ENCODE measurements around the gene COL25A1.

Gene COL25A1

DNA sequence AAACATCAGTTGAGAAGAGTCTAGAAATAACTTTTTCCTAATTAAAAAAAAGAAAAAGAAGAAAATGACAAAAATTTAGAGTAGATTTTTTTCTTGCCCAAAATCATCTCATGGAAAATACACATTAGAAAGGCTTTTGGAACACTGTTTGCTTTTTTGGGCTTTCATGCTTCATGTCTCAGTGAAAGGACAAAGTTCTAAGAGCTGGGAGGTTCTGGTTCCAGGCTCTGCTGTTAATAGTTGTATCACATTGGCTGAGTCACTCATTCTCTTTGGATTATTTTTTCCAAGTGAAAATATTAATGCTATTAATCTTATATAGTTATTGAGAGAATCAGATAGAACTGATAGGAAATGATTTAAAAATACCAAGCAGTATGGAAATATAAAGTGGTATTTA lies 506.7 kb downstream of the COL25A1 start:
- no peak for FAIRE-seq

DNA sequence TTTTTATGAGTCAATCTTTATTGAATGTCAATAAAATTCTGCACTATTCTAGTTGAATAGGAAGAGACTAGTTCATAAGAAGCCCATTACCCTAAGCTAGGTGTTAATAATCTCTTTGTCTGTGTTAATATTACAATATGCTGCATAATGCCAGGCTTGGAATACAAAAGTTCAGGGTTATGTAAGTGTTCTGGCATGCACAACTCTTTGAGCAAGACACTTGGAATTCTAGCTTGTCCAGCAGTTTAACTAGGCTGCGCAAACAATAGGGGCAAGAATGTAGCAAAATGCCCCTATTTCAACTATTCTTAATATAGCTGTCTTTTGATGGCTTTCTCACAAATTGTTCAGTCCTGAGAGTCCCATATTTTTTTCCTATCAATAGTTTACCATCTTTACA lies 508.3 kb downstream of the COL25A1 start:
- FAIRE-seq = no peak

DNA sequence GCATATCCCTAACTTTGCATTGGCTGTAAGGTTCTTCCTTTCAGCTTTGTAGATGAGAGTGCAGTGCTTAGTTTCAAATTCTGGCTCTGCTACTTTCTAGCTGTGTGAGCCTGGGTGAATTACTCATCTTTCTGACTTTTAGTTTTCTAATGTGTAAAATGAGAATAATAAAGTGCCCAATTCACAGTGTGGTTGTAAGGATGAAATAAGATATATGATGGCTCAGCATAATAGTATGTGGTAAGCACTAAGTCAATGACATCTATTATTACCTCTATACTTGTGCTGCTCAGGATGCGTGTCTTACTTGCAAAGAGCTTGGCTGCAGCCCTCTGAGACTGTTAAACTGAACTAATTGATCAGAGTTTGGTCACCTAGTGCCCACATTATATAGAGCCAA lies 509.0 kb downstream of the COL25A1 start:
- FAIRE-seq = no peak

- FAIRE-seq = no peak
Measured at GRCh38 chr4:108788731-108789130, 513.7 kb downstream of the COL25A1 start.

DNA sequence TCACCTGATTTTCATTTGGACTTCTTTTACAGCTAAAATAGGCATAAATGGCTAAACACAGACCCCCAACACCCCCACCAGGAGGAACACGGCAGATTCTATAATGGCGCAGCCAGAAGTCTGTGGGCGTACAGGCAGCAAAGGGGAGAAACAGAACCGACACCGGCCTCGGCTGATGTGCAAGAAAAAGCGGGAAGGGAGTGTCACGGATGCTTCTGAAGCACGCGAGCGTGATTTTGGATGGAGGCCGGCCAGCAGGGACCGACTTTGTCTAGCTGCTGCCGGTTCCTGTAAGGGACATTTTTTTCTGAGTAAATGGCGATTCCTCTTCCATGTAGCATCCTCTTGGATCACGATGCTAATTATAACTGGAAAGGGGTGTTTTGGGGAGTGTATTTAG lies 514.7 kb downstream of the COL25A1 start:
- FAIRE-seq = no peak

DNA sequence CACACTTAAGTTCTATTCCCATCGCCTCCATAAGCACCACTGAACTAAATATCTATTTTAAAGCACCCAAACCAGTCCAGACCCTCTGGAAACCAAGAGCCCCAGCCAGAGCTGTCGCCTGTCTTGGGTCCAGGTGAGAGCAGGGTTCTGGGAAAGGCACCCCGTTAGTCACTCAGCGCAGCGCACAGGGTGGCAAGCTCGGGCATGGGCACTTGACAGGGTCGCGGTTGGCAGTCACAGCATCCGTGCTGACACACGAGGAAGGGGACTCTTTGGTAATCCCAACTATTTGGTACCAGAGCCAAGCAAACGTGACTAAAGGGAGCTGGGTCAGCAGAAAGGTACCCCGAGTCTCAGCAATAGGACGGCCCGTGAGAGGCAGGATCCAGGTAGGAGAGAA lies 515.4 kb downstream of the COL25A1 start:
- no peak for FAIRE-seq

DNA sequence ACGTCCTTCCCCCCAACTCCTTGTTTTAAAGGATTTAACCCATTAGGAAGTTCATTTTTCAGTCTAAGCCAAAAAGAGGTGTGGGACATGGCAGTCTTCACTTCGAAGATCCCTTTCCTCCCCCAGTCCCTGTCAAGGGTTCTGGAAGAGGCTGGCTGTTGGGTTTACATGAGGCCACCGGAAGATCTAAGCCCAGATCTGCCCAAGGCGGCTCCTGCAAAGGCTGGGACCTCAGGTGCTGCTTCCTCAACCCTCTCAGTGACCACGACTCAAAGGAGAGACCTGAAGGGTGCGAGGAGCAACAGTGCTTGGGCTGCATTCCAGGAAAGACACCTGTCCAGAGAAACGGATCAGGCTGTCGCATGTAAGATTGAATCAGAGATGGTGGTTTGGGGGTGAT lies 516.1 kb downstream of the COL25A1 start:
- no peak for FAIRE-seq

DNA sequence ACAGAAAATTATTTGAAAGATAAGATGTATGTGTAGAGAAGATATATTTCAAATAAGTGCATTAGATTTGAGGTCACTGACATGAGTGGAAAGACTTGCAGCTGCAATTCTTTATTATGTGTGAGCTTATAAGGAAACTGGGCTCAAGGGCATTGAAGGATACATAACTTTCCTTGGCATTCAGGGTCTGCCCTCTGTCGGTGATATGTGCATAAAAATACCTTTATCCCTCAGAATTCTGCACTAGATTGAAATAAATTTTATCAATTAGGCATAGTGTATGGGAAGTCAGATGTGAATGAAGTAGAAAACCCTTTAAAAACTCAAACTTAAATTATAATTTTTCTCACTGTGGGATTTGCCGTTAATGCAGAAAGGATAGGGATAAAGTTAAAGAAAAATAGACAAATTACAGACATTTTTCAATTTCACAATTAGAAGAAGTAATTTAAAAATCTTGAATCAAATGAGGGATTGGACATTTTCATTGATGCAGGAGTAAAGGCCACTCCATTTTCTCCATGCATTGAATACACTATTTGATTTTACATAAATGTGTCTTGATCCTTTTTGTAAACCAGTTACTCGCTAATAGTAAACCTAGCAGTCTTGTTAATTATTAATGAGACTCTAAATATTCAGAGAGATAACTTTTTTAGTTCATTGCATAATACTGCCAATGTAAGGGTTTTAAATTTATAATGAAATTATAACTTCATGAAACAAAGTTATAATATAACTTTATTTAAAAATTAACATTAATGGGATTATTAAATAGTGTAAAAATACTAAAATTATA lies 518.6 kb downstream of the COL25A1 start:
- FAIRE-seq = no peak

- no peak for FAIRE-seq
Measured at GRCh38 chr4:108779958-108780357, 522.5 kb downstream of the COL25A1 start.

DNA sequence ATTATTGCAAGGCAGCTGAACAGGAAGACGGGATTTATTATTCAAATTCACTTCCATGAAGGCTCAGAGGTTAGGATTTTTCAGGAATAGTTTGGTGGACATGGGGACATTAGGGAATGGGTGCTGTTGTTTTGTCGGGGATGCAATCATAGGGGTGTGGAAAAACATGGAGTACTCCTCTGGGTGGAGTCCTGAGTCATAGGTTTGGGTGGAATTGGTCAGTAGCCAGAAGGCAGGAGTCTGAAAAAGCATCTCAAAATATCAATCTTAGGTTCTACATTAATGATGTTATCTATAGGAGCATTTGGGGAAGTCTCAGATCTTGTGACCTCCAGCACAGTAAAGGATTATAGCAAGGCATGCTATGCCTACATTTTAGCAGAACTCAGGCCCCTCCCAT lies 525.1 kb downstream of the COL25A1 start:
- no peak for FAIRE-seq

DNA sequence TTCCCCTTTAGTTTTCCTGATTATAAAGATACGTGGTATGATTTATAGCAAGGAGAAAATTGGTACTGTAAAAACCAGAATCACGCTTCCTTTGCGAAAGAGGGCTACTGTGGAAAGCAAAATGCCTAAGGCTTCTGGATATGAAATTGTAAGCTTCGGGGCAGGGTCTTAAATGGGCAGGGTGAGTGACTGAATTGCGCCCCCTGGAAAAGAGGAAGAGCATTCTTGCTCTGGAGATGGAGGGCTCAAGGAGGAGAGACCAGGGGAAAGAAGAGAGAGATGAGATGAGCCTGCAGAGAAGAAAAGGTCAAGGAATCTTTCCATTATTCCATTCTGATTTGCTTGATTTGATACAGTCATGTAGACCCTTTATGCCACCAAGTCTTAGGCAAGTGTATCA lies 526.5 kb downstream of the COL25A1 start:
- FAIRE-seq = no peak

- no peak for FAIRE-seq
Measured at GRCh38 chr4:108774809-108775530, 527.5 kb downstream of the COL25A1 start.

- FAIRE-seq = no peak
Measured at GRCh38 chr4:108772402-108772801, 530.1 kb downstream of the COL25A1 start.

DNA sequence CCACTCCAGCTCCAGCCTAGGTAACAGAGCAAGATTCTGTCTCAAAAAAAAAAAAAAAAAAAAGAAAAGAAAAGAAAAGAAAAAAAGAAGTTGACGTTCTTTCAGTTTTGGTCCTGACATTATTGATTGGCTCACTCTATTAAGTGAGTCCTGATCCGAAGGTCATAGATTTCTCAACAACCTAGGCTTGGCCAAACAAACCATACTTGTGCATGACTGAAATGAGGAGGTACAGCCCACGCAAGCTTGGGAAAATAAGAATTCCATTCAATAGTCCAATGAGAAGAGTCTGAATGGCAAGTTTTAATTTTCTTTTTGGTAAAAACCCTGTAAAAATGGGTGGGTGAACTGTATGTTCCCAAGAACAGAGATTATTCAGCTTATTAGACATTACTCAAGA lies 536.4 kb downstream of the COL25A1 start:
- FAIRE-seq = no peak

- FAIRE-seq = no peak
Measured at GRCh38 chr4:108763986-108764385, 538.5 kb downstream of the COL25A1 start.

DNA sequence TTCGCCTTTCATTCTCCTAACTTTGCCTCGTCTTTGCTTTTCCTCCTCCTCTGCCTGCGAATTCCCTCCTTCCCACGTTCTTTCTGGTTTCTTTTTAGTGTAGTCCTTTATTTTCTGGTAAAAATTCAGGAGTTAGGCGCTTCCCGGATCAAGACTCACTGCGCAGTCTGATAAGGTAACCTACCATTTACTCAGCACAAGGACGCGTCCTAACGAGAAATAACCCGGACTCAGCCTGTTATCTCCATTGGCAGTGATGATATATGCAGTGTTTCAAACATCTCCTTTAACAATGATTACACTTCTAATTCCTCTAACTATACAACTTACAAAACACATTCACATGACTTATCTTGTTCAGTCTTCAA lies 539.2 kb downstream of the COL25A1 start:
- FAIRE-seq = no peak

DNA sequence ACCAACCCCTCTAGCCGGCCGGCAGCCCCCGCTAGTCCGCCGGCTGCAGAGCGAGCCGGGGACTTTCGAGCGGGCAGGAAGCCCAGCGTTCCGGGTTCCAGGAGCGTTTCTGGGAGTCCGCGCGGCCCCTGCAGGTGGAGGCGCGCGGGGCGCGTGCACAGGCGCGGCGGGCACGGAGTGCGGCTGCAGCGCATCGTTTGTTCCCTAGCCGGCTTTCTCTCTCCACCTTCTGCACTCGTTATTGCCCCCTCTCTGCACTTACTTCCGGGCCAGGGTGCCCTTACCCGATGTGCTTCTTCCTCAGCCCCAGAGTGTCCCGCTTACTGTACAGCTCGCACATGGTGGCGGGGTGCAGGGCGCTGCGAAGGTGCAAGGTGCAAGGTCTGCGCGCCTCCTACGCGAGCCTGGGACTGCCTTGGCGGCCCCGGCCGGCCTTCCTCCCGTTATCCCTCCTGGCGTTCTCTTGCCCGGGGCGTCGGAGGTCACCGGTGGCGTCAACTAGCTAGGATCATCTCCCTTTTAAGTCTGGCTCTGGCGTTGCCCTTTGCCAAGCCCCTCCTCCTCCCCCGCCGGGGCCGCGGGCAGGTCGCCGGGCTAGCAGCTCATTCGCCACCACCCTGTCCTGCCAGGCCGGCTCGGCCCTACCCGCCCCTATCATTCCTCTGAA lies 539.8 kb downstream of the COL25A1 start, which contains the start of gene ETNPPL:
Gene ETNPPL, minus strand, starts transcription at position 495 of the 667 bp plus-strand sequence. Its CDS starts 155 bp downstream, at position 340.
- no peak for FAIRE-seq
